RCC 7860 (cell line): ENCODE results near the gene BRD1.

ENCODE experiments used
- DNase-seq: peaks from one replicate; pipeline ENCODE4 v3.0.0-alpha.2; 2015; ENCODE audit warnings: low spot score
- FAIRE-seq: peaks from 2 replicates; lab custom pipeline; 2012; peaks lifted over from hg19 to GRCh38; lab: Jason Lieb, UNC

The BRD1 gene

DNA sequence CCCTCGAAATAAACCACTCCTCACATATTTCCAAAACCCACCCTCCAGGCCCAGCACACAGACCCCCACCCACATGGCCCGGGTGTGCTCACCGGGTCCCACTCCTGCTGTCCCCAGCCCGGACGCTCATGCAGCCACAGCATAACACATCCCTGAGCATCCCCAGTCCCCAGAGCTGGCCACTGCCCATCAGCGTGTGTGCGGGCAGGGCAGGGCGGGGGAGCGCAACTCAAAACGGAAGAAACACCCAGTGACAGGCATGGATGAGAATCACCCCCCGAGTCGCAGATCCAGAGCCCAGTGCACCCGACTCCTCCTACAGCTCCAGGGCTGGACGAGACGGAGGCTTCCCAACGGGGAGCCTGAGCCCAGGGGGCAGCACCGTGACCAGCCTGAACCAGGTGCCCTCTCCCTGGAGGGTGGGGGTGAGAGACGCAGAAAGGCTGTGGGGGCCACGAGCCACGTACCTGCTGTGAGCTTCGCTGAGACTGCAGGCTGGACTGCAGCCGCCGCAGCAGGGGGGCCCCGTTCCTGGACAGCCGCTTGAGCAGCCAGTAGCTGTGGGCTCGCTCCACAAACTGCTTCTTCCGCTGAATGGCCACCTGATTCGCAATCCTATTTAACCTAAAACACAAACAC lies 23.8 kb downstream of the BRD1 start:
- DNase-seq (no peak), FAIRE-seq (no peak)

GRCh38 chr22:49803134-49803533 lies 24.5 kb downstream of the BRD1 start:
- DNase-seq = no peak
- FAIRE-seq = no peak

GRCh38 chr22:49801391-49802060 lies 26.1 kb downstream of the BRD1 start:
- DNase-seq (no peak), FAIRE-seq (no peak)

- DNase-seq (no peak), FAIRE-seq (no peak)
Observed at GRCh38 chr22:49800408-49801238, 27.1 kb downstream of the BRD1 start.

GRCh38 chr22:49799431-49800075 lies 28.1 kb downstream of the BRD1 start:
- FAIRE-seq (no peak), DNase-seq (no peak)

GRCh38 chr22:49798486-49799151 lies 29.1 kb downstream of the BRD1 start:
- FAIRE-seq = no peak

DNA sequence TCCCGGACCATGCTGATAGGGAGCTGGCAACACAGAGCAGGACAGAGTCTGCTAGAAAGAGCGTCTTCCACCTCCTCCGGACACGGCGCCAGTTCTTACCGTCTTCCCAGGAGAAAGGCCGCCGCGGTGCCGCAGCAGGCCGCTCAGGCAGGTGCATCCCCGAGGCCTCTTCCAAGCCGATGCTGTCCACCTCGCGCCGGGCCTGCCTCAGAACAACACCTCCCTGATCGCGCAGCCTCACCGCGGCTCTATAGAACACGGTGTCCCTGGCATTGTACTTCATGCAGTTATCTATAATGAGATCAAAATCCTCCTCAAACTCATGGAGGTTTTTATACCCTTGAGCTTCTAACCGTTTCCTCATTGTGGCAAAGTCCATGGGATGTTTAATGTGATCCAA lies 30.0 kb downstream of the BRD1 start:
- DNase-seq = no peak
- no peak for FAIRE-seq

More at GRCh38 chr22:49798486-49799151, 29.1 kb downstream of the BRD1 start:
- DNase-seq = no peak

GRCh38 chr22:49796596-49797270 lies 30.9 kb downstream of the BRD1 start:
- DNase-seq (no peak), FAIRE-seq (no peak)

- FAIRE-seq (no peak), DNase-seq (no peak)
Observed at GRCh38 chr22:49795521-49795920, 32.2 kb downstream of the BRD1 start.

DNA sequence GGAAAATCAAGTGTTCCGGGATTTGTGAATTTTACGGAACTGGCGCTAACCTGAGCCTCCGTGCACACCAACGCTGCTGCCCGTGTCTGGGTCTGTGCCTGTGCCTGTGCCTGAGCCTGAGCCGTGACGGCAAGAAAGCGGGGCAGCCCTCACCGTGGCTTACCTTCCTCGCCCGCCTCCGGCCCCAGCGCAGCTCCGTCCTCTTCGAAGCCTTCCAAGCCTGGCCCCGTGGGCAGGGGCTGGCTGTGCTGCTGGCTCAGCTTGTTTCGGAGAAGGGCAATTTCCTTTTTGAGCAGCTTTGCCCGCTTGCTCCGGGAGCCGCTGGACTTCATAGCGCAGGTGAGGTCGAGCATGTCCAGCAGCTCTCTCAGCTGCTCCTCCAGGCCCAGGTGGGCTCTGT lies 33.8 kb downstream of the BRD1 start:
- DNase-seq = no peak
- no peak for FAIRE-seq

DNA sequence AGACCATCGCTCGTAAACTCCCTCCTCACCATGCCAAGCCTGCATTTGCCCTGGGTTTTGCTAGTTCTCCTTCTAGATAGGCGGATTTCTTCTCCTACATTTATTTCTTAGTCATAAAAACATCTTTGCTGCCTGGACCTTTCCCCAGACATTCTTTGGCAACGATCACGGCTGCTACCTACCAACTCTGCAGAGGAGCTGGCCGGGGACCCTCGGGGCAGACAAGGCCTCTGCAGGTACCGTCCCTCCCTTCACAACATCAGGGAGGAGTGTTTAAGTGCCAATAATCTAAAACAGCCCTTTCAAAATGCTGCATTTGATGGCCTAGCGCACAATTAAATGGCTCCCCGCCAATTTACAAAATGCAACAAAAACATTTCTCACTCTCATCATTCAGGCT lies 34.4 kb downstream of the BRD1 start:
- FAIRE-seq = no peak
- no peak for DNase-seq

GRCh38 chr22:49792107-49792506 lies 35.6 kb downstream of the BRD1 start:
- no peak for FAIRE-seq
- DNase-seq = no peak

DNA sequence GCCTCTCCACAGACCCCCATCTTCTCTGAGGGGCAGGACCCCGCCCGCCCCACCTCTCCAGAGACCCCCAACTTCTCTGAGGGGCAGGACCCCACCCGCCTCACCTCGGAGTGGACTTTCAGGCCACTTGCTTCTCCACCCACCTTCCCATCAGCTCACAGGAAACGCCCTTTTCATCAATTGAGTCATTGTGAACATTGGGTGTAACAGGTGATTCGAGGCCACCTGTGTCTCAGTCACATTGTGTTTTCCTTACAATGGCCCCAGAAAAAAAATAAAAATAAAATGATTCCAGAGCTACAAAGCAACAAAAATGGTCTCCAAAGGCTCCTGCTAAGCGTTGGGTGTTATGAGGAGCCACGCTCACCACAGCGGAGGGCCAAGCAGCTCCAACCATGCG lies 36.0 kb downstream of the BRD1 start:
- DNase-seq (no peak), FAIRE-seq (no peak)

- FAIRE-seq = no peak
- DNase-seq = no peak
Observed at GRCh38 chr22:49790912-49791311, 36.8 kb downstream of the BRD1 start.

DNA sequence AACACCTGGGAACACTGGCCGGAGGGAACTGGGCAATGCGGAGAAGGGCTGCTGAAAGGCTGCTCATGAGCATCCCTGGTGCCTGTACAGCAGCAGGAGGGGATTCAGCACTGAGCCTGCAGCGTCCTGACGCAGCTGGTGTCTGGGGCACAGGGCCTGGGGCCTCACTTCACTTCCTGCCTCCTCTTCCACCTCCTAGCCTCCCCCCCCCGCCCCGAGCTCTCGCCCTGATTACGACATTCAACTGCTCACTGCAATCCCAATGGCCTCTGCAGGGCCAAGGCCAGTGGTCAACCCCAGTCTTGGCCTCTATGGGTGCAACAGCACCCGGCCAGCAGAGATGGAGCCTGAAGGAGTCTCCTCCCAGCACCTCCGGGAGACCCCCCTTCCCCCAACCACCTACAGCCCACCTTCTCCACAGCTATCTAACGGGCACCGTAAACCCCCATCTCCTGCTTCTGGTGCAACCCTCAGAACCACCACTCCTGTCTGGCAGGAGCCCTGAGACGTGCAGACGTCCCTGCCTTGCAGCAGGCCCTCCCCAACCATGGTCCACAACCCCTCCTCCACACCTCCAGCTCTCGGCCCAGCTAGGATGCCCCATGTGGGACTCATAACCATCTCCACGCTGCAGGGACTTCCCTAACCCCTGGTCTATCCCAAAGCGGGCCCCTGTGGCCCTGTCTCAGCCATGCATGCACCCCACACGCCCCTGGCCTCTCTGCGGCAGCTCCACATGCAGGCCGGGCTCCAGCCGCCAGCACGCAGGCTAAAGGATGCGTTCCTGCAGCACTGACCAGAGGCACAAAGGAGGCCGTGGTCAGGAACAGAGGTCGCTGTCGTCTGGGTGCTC lies 38.2 kb downstream of the BRD1 start:
- FAIRE-seq (no peak), DNase-seq (no peak)

DNA sequence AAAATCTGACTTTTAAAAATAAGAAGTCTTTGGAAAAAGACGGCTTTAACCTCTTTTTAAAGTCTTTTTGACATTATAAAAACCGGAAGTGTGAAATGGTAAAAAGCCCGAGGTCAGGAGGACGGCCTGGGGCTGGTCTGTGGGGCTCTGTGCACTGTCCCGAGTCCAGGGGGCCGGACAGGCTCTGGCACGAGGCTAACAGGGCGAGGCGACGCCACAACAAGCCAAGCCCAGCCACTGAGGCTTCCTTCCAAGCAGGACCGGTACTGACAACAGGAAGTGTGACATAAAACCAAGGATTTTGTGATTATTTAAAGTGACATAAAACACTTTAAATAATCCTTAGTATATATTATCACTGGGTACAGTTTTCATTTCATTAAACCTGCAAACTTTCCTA lies 39.2 kb downstream of the BRD1 start:
- FAIRE-seq (no peak), DNase-seq (no peak)

- DNase-seq (no peak), FAIRE-seq (no peak)
Observed at GRCh38 chr22:49787861-49788260, 39.8 kb downstream of the BRD1 start.

DNA sequence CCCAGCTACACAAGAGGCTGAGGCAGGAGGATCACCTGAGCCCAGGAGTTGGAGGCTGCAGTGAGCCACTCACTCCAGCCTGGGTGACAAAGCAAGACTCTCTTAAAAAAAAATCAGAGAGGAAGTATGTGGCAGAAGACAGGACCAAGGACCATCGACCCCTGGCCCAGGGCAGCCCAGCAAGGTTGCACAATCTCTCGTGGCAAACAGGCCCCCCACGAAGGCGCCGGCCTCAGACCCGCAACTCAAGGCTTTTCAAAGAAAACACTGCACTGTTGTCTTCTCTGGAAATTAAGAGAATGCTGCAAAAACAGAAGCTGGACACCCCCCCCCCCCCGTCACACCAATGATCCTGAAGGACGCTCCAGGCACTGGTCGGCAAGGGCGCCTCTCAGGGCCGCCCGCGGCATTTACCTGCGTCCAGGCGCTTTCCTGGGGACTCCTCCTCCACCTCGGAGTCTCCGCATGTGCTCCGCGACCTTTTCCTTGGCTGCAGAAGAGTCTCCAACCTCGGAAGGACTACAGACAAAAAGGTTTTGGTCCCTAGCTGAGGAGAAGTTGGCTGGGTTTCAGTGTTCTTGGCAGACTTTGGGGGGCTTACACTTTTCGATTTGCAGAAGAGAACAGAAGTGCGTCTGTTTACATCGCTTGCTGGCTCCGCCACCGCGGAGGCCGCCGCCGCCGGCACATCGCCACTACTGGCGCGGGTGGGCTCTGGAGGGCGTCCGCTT lies 40.5 kb downstream of the BRD1 start:
- FAIRE-seq (no peak), DNase-seq (no peak)
